Measurements from ENCODE around the gene ADM5.

GRCh38 chr19:49653466-49653806 lies 36.0 kb upstream of the ADM5 start:
- TF ChIP-seq CTCF (conservative IDR thresholded peaks at IDR 0.05 in 1 of 2, IDR thresholded peaks at IDR 0.05 in 1 of 2; ENCODE audit: extremely low read depth in 1 of 2, insufficient read depth in 1 of 2, low read depth in 1 of 2, low read length in 2 of 2): no peak
- no peak for TF ChIP-seq EZH2 (IDR thresholded peaks at IDR 0.05; ENCODE audit: borderline replicate concordance, low read length)

Measured in mammary epithelial cell (primary cell).